Kidney glomerular epithelial cell (primary cell): ENCODE data around the gene PPP6R3.
A peak's percentile ranks its signal among the peaks of the same experiment; 100 is the strongest.
"Not testable (repeated sequence)": the region's sequence is repeated elsewhere in the genome, so short reads cannot be mapped to it uniquely, and the experiment has no call there.

Experiments
- DNase-seq: peaks from one replicate; lab custom pipeline; 2025; lab: John Stamatoyannopoulos, UW

Gene PPP6R3

DNA sequence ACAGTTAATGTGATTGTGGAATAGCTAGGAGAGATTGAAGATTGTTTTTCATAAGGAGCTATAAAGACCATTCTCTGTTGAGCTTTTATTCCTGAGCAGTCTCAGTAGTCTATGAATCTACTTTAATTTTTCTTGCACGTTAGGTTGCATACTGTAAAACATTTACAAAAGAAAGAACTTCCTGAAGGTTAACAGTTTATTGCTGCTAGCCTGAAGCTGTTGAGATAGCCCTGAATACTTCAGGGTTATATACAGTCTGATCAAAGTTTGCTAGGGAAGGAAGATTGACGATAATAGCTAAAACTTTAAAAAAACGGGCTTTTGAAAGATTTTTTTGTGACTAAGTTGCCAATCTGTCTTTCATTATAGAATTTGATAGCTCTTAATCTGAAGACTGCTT lies 64.8 kb downstream of the PPP6R3 start:
- DNase-seq: no peak

DNA sequence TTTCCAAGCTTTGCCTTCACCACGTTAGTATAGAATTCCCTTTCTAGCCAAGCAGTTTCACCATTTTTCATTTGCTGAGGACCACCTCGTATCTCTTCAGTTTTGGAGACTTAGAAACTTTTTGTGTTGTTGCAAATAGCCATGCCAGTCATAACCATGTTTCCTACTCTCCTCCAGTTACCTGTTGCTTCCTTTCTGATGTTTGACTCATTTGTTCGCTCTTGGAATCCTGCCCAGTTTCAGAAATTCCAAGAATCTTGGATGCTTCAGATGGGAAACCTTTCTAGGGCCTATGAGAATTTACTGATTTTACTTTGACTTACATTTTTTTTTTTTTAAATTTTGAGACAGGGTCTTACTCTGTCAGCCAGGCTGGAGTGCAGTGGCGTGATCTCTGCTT lies 65.4 kb downstream of the PPP6R3 start:
- peak; percentile 82 for DNase-seq

DNA sequence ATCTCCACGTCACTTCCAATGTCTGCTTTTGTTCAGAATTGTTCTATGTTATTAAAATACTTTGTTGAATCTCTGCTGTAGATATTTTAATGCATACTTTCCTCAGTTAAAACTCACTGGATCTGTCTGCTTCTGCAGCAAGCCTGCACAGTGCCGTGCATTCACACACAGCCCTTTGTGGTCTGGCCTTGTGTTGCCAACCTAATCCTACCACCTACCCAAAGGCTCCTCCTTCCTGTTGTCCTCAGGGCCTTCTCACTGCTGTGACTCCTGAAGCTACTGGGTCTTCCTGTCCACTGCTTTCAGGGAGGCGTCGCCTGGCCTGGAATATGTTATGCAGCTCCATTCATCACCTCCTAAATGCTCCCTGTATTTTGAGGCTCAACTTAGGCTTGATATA lies 67.0 kb downstream of the PPP6R3 start:
- no peak for DNase-seq

DNA sequence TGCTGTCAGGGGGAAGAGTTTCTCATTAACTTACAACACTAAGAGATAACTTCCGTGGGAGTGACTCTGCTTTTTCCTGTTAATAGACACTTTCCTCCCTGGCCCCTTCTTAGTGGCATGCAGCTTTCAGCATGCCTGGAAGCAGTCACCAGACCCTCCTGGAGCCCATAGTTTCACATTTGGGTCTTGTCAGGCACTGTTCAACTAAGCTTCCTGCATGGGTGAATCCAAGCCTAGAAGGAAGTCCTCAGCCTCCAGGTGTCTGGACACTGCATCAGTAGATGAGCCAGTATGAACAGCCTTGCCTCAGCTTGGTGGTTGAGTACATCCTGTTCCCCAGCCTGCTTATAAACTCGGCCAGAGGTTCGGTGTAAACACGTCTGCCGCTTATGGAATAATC lies 68.1 kb downstream of the PPP6R3 start:
- DNase-seq: no peak

DNA sequence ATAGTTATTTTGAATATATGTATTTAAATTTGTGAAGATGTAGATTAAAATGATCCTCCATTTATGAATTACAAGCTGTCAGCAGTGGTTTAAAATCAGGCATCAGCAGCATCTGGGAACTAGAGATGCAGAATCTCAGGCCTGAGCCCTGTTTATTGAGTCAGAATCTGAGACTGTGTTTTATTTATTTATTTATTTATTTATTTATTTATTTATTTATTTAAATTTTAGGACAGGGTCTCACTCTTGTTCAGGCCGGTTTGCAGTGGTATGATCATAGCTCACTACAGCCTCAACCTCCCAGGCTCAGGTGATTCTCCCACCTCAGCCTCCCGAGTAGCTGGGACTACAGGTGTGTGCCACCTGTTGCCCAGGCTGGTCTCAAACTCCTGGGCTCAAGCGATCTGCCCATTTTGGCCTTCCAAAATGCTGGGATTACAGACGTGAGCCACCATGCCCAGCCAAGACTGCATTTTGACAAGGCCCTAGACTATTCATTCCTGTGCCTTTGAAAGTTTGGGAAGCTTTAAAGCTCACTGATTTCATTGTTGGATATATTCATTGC lies 70.7 kb downstream of the PPP6R3 start:
- no peak for DNase-seq

DNA sequence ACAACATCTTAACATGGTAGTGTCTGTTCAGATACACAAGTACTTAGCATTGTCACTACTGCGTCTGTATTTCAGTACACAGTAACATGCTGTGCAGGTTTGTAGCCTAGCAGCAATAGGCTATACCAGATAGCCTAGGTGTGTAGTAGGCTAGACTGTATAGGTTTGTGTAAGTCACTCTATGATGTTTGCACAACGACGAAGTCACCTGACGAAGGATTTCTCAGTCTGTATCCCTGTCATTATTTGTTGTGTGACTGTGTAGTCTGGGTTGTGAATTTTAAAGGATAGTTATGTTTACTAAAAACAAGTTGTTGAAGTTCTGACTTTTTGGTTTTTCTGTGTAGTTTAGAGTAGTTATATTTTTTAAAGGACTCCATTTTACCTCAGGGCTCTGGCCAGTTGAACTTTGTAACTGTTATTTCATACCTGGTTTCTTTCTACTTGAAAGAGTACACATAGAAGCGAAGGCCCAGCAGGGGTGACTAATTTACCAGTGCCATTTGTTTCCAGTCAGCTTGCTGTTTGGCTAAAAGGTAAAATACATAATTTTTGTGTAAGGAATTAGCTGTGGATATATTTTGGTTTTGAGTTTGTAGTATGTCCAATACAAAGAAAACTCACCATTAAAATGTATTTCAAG lies 72.3 kb downstream of the PPP6R3 start:
- DNase-seq: no peak

DNA sequence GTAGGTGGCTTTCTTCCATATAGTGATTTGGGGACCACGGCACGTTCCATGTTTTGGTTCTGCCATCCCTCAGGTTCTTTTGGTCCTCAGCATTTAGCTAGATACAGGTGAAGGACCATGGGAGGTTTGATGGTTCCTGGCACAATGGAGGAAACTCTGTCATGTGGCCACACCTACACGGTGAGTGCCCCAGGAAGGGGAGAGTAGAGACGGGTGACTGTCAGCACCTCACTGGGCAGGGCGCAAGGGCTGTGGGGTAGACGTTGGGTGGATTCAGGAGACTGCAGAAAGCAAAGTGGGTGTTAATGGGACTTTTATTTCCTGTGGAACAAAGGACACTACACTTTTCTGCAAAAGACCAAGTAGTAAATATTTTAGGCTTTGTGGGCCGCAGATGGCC lies 73.4 kb downstream of the PPP6R3 start:
- no peak for DNase-seq

DNA sequence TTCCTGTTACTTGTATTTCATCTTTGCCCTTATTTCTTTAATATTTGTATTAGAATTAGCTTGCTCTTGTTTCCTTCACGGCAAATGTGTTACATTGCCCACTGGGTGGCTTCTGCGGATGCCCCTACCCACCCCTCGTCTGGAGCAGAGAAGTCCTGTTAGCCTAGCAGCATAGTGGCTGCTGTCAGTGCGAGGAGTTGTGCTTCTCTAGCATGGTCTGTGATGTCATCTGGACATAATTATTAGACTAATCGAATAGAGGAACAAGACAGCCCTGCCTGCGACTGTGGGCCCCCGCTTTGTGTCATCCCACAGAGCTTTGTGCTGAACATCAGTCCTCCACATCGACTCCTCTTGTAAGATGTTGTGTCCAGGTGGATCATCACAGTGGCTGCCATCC lies 74.5 kb downstream of the PPP6R3 start:
- DNase-seq: no peak

DNA sequence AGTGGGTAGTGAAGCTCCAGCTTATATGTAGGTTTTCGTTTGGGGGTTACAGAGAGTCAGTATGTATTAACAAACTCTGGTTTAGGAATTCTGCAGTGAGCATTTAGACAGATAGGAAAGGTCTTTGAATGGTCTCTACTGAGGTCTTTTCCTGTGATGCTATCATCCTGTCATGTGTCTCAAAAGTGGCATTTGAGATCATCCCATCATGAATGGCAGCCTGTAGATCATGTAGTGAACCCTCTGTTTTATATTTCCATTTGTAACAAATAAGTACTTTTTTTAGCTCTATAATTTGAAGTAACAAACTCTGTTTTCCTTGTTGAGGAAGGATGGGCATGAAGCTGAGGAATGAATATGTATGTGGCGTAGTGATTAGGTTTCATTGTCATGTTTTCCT lies 76.2 kb downstream of the PPP6R3 start:
- DNase-seq: no peak

DNA sequence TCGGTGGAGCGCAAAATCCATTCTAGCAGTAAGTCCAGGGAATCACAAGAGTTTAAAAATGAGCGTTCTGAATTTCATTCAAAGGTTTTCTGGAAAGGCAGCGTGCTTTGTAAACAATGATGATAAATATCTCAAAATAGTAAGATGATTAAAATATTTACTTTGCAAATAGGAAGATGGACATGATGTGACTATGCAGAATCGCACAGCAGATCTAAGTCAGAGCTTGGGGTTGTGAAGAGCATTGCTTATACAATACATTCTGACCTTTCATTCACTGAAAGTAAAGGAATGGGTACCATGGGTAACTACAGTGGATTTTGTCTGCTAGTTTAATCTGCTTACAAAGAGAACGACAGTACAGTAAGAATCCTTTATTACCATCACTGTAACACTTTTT lies 77.5 kb downstream of the PPP6R3 start:
- DNase-seq: no peak

DNA sequence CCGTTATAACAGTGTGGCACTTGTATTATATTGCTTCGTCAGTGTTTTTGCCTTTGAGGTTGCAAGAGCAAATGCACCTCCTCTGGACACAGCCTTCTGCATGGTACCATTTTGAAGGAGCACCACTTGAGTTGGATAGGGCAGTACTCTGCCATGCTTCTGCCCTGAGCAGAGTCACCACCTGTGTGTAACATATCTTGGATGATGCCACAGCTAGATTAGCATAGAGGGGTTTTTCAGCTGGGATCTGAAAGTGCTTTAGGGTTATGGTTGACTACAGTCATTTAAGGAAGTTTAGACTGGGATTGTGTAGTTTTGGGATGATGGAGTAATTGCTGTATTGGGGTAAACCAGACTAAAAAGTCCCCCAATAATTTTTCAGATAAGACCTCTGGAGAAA lies 78.8 kb downstream of the PPP6R3 start:
- no peak for DNase-seq

DNA sequence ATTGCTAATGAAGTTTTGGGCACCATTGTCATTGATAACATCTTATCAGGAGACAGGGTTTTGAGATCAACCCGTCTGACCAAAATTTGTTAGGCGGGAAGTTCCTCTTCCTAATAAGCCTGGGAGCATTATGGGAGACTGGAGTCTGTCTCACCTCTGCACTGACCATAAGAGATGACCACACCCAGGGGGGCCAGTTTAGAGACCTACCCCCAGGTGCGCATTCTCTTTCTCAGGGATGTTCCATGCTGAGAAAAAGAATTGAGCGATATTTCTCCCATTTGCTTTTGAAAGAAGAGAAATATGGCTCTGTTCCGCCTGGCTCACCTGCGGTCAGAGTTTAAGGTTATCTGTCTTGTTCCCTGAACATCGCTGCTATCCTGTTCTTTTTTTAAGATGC lies 80.0 kb downstream of the PPP6R3 start:
- DNase-seq: not testable (repeated sequence)

DNA sequence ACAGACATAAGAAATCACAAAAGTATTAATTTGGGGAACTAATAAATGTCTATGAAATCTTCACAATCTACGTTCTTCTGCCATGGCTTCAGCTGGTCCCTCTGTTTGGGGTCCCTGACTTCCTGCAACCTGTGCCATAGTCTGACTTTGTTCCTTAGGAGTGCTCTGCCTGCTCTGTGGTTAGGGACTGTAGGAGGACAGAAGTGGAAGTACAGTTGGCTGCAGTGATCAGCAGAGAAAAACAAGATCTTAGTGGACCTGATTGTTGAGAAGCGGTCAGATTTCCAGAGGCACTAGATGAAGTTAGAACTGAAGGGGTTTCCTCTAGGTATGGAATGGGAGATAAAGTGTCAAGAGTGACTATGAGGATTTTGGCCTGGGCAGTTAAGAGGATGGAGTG lies 80.6 kb downstream of the PPP6R3 start:
- no peak for DNase-seq

DNA sequence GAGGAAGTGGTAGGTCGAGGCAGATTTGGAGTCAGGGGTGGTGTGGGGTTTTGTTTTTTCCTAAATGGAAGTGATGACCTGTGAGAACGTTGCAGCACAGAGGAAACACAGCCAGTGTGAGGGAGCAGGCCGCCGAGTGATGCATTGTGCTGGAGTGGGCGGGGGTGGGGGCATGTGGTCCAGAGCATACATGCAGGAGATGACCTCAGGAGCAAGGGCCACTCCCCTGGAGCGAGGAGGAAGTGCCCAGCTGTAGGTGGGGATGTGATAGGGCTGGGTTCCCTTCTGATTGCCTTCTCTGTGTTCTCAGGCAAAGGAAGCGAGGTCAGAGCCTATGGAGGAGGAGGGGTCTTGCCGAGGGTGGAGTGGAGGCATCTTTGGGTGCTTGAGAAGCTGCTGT lies 81.4 kb downstream of the PPP6R3 start:
- DNase-seq: no peak

DNA sequence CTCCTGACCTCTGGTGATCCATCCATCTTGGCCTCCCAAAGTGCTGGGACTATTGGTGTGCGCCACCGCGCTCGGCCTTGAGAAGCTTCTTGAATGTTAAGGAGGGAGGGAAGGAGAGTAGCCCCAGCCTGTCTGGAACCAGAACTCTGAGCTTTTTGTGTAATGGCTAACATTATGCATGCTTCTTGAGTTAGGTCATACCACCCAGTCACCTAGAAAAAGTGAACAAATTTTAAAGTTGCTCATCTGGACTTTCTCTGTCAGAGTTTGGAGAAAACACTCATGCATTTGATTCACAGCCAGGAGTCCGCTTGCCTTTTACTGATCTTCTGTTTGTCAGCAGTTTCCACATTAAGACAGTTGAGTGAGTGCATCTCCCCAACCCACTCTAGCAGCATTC lies 82.1 kb downstream of the PPP6R3 start:
- peak; percentile 77 for DNase-seq

DNA sequence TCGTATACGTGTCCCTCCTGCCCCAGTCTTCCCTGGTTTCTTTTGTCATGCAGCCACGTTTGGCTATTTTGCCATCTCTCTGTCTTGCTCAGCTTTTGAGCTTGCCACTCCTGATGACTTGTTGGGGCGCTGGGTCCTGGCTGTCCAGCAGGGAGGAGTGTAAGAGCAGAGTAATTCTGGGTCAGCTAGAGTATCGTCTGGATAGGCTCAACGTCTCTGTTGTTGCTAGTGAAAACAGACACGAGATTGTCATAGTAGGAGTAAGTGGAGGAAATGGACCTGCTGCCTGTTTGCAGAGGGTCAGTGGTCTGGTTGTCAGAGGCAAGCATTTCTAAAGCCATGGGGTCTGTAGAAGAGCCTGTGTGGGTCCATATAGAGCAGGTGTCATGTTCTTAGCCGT lies 83.0 kb downstream of the PPP6R3 start:
- no peak for DNase-seq

DNA sequence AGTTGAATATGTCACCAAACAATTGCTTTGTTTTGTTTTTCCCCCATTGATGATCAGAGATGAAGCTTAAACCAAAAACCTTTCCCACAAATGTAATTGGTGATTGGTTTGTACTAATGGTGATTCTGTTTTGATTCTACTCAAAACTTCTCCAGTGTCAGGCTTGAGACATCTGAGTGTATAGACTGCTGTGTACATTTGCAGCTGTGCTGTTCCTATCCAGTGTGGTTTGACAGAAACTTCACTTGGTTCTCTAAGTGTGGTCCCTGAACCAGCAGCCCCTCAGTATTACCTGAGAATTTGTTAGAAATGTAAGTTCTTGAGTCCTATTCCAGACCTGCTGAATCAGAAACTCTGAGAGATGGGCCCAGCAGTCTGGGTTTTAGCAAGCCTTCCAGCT lies 84.8 kb downstream of the PPP6R3 start:
- DNase-seq: no peak

DNA sequence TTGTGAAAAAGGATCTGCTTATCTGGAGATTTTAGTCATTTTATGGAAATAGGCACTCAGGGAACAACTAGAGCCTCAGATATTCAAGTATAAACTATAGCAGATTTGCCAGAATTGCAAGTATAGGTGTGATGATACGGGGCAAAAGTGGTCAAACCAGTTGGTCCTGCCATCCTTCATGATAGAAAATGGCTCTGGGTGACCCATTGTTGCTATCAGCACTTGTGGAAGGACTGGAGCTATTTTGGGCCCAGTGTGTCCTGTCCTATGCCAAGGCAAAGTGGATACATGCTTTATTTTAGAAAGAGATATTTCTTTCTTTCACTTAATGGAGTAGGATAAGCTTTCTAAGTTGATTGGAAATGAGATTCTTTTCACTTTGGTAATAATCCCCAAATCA lies 85.2 kb downstream of the PPP6R3 start:
- DNase-seq: no peak

DNA sequence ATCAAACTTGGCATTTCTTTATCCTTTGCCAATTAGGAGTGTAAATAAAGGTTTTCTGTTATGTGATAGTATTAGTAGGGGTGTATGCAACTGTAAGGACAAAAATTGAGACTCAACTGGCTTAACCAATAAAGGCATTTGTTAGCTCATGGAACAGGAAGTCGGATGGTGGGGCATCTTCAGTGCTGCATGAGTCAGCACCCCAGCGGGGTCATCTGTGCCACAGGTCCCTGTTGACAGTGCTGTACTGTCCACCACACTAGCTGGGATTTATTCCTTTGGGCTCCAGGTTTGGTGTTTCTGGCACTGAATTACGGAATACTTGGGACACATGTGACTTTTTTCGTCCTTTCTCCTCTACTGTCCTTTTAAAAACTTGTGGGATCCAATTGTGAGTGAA lies 86.0 kb downstream of the PPP6R3 start:
- no peak for DNase-seq

DNA sequence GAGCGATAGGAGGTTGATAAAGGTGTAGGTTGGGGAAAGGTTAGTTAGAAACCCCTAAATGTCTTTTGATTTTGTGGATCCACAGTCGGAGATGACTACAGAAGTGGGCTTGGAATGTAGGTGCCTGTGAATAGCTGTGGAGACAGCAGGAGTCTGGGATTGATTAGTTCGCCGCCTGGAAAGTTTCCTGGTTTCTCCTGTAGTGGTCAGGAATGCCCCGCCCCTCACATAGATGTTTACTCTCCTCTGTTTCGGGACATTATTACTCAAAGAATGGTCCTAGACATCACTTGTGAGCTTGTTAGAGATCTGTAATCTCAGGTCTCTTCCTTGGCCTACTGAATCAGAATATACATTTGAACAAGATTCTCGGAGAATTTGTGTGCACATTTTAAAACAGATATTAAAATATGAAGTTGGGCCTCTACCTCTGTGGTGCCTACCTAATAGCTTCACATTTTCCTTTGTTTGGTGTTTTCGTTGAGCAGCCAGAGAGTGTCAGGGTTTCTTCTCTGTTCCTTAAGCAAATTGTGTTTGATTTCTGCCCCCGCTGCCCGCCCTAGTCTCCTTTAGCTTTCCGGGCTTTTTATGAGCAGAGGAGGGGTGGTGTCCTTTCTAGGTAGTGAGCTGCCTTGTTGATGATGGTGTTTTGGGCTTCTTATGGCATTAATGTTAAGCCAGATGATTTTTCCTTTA lies 89.4 kb downstream of the PPP6R3 start:
- no peak for DNase-seq

DNA sequence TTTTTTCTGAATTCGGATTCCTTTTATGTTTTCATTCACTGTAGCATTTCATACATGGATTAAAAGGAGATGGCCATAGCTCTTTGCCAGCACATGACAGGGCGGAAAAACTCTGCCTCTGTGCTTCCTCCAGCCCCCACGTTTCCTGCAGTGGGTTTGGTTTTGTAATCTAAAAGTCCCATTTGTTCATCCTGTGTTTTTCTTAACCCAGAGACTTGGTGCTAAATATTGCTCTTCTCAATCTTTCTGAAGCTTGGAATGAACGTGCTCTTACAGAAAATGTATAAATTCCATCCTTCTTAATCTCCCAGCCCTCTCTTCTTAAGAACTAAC lies 89.9 kb downstream of the PPP6R3 start:
- no peak for DNase-seq

DNA sequence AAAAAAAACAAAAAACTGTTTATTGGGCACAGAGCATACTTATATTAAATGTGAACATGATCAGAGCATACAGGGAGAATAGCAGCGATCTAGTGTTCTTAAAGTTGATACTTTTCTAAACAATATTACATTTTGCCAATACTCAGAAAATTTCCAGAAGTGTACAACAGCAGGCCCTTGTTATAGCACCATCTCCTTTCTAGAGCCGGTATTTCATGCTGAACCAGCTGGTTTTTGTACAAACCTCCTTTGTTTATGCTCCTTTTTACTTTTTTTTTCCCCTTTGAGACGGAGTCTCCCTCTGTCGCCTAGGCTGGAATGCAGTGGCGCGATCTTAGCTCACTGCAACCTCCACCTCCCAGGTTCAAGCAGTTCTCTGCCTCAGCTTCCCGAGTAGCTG lies 90.7 kb downstream of the PPP6R3 start:
- DNase-seq: no peak

DNA sequence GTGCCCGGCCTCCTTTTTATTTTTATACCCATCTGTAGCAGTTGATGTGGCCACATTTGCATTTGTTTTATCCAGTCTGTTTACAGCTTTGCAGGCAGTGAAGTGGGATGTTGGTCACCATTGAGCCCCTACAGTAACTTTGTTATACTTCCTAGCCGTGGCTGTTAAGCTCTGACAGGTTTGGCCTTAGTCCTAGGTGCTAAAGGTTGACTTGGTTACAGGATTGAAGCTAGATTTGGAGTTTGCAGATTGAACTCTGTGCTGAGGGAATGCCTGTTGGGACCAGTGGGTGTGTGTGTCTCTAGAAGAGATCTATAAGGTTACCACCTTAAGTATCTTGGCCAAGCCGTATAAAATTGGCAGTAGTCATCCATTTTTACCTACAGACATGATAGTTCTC lies 91.2 kb downstream of the PPP6R3 start:
- no peak for DNase-seq

DNA sequence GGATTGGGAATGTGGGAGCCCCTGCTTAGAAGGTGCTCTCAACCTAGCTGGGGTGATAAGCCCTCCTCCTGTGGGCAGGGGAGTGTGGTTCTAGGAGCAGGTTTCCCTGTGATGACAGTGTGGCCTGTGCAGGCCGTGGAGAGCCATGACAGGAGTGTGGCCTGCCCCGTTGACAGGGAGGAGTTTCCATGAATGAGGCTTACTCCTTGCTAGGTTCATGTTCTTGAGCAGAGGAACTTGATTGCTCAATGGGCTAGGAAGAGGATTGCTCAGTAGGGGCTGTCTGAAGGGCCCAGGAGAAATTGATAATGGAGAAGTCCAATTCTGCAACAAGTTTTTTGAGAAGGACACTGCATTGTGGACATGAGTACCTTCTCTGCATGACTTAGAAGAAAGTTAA lies 92.0 kb downstream of the PPP6R3 start:
- no peak for DNase-seq
